HTR-8/SVneo (cell line): ENCODE data around the gene GNA14.
"Not testable (repeated sequence)": the region's sequence is repeated elsewhere in the genome, so short reads cannot be mapped to it uniquely, and the experiment has no call there.

Experiments used
- DNase-seq: peaks from one replicate; pipeline ENCODE4 v3.0.0; 2011; ENCODE audit warnings: low spot score, mixed read lengths; ENCODE audit not compliant: insufficient read length
- FAIRE-seq: peaks from 2 replicates; lab custom pipeline; 2011; peaks lifted over from hg19 to GRCh38; lab: Jason Lieb, UNC

GNA14 gene

DNA sequence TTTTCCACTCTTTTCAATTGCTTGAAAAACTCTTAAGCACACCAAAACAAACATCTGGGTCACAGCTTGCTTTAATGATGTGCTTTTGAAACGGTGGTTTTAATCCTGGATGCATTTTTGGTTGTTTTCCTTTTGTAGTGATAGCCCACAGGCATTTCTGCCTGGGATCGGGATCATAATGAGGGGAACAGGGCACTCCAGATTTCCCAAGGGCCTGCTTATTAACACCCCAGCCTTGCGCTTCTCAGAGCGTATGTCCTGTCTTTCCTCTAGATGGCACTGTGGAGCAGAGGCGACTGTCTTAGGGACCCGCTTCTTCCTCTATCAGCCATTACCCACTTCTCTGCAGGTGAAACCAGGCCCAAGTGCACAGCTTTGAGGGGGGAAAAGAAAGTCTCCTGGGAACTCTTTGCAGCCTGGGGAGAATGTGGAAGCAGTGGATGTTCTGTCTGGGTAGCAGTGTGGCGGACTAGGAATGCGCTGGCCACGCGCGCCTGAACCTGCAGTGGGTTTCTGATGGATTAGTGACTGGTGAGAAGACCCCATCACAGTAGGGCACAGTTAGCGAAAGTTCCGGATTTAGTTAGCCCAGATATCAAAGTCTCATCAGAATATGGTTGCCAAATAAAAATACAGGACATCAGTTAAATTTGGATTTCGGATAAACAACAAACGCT lies 190.1 kb downstream of the GNA14 start:
- DNase-seq: peak; percentile 60
- FAIRE-seq: no peak

DNA sequence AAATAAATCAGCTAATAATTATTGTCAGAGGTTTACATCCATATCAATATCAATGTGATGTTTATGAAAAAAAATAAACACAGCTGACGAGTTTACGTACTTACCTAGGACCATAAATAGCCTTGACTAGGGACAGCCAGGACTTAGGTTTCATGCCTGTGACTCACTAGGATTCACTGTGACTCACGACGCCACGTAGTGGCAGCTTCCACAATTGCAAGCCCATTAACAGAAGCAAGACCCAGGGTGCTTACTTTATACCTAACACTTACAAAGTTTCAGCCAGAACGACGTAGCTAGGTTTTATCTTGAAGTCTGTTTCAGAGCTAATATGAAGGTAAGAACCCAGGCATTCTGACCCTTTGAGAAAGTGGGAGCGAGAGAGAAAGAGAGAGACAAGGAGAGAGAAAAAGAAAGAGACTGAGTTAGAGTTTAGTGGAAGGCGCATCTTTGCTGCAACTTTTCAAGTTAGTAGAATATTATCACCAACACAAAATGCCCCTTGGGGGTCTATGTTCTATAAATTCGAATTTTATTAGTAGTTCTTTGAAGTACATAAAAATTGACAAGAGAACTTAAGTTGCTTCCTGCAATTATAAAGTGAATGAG lies 191.2 kb downstream of the GNA14 start:
- DNase-seq: peak; percentile 71

DNA sequence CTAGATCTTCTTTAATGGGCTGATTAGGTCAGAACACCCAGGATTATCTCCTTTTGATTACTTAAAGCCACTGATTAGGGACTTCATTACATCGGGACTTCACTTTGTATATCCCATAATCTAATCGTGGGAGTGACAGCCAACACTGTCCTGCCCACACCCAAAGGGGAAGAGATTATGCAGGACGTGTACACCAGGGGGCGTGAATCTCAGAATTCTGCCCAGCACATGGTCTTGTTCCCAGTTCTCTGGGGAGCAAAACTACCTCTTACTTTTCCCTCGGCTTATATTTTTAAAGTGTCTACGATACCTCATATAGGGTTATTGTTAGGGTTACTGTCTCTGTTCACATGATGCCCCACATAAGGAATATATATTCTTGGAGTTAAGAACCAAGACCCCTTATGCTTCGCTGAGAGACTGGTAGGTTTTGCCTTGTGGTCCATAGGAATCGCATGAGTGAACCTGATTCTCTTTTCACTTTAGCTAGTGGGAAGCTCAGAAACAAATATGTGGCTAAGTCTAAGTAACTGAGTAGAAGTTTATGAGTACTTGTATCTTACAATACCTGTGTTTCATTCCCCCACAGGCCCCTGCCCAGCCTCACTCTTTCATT lies 192.7 kb downstream of the GNA14 start:
- FAIRE-seq (no peak), DNase-seq (peak; percentile 17)

More for the DNA sequence above, 191.2 kb downstream of the GNA14 start:
- no peak for FAIRE-seq

DNA sequence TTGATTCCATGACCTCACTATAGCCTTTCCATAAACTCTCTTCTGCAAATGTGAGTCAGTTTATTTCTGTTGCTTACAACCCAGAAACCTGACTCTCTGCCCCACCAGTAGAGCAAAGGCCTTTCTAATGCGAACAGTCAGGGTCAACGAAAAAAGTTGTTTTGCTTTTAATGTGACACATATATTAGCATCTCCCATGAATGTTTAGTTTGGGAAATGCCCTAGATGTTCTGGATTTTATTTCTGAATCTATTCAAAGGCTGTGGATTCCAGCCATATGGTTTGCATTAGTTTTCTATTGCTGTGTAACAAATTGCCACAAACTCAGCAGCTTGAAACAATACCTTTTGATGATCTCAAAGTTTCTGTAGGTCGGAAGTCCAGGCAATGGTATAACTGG lies 193.5 kb downstream of the GNA14 start:
- DNase-seq (no peak), FAIRE-seq (no peak)

DNA sequence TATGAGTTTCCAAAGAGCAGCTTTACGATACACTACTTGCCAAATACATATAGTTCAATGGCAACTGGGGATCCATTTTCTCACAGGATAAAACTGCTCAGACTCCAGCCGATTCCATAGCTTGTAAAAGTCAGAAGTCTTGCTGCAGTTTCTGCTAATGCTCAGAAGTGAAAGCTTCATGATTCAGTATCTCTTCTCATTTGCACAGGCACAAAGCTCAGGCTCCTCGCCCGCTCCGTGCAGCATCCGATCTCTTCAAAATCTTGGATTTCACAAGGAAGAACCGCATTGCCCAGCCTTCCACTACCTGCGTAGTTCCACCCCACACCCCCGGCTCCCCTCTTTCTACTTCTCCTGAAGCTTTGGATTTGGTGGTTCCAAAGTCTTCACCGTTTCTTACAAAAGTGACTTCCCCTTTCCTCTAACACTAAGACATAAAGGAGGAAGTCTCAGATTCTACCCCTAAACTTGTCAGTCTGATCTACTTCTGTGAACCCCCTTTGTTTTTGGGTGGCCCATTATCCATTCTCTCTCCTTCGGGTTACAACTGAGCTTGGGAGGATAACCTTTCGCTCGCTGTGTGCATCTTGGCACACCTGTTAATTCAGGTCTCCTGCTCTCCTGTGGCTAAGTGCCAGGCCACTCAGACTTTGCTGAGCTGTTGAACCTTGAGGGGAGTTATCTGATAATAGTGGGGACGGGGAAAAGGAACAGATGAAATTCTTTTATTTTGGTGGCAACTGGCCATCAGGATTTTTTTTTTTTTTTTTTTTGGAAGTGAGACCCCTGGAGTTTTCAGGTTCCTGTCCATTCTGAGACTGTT lies 194.1 kb downstream of the GNA14 start:
- FAIRE-seq: no peak

DNA sequence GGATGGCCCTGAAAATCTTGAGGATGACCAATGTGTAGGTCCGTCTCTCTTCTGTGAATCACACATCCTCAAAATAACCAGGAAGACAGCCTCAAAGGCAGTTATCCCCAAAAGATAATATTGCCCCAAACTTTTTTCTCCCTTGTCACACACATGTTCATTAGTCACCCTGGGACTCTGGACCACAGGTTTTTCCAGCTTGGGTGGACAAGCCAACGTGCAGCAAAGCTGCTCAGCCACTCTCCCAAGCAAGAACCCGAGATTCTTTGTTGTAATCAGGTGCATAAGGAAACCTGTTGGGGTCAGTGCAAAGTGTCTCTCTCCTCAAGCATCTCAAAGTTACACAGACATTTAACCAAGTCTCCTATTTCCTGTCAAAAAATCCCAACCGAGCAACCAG lies 196.6 kb downstream of the GNA14 start:
- FAIRE-seq: no peak
- no peak for DNase-seq

More for the DNA sequence above, 194.1 kb downstream of the GNA14 start:
- no peak for DNase-seq

DNA sequence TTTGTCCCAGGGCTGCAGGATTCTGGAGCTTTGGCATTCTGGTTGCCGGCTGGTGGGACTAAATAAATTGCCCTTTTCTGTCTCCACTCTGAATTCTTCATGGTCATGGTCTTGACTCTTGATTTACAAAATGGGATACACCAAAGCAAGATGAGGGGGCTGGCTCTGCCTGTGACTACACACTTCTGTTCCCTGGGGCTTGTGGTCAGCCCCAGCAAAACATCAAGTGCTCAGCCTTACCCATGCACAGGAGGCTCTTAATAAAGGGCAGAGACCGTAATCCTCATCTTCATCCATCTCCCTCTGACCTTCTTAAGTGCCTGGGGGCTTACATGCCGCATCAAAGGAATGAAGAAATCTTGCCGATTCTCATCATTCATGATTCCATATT lies 198.0 kb downstream of the GNA14 start:
- no peak for DNase-seq
- FAIRE-seq: no peak

DNA sequence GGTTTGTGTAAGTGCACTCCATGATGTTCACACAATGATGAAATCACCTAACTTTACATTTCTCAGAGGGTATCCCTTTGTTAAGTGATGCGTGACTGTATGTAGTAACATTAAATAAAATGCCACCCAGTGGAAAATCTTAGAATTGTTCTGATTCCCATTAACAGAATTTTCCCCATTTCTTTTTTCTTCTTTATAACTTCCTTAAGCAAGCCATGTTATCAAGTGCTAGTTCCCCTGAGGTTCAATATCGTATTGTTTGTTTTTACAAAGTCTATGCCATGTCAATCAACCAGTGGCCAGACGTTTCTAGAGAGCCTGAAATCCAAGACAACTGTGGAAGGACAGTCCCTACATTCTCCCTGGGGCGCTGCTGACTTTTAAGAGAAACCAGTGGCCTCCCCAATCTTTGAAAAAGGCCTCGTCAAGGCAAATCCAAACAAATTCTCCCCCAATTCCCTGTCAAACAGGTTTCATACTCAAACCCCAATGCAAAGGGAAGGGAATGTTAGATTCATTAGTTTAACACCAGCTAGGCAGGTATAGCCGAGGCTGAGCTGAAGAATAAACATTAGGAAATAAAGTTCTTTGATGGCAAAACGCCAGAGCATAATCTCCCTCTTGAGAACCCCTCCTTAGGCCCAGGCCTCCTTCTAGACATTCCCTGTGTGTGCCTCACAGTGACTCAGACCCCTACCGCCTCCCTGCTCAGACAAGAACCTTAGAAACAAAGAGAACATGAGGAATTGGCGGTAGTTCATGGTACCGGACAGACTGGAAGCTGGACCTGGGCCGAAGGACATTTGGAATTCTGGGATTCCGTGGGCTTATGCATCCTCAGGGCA lies 198.7 kb downstream of the GNA14 start:
- DNase-seq (no peak), FAIRE-seq (no peak)

DNA sequence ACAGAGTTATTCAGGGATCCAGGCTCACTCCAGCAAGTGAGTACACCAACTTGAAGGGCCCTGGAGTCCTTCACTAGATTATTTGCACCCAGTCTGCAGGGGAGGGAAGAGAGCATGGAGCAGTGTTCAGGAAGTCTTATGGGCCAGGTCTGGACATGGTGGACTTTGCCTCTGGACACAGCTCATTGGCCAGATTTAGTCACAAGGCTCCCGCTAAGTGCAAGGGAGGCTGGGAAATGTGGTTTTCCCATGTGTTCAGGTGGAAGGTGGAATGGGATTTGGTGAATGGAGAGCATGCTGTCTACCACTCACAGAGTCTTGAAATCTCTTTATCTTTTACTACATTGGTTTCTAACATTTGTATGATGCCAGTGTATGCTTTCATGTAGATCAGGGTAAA lies 200.5 kb downstream of the GNA14 start:
- FAIRE-seq (no peak), DNase-seq (no peak)

DNA sequence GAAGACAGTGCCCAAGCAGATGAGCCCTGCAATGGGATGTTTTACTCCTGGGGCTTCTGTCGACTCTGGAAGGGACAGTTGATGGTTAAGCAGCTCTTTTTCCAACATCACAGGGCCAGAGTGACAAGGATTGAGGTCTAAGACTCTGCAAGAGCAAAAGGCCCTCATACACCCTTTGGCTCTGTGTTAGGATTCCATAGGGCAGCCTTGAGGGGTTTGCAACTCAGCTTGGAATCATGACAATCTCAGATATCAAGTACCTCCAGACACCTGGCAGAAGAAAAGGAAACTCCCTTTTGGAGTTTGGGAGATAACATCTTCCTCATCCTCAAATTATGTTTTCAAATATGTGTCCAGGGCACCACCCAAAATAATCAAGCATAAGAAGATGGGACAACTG lies 205.7 kb downstream of the GNA14 start:
- FAIRE-seq (no peak), DNase-seq (no peak)

DNA sequence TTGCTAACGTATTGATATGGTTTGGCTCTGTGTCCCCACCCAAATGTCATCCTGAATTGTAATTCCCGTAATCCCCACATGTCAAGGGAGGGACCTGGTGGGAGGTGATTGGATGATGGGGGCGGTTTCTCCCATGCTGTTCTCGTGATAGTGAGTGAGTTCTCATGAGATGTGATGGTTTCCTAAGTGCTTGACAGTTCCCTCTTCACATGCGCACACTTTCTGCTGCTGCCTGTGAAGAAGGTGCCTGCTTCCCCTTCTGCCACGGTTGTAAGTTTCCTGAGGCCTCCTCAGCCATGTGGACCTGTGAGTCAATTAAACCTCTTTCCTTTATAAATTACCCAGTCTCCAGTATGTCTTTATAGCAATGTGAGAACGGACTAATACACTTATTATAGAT lies 207.0 kb downstream of the GNA14 start:
- FAIRE-seq, DNase-seq: not testable (repeated sequence)

DNA sequence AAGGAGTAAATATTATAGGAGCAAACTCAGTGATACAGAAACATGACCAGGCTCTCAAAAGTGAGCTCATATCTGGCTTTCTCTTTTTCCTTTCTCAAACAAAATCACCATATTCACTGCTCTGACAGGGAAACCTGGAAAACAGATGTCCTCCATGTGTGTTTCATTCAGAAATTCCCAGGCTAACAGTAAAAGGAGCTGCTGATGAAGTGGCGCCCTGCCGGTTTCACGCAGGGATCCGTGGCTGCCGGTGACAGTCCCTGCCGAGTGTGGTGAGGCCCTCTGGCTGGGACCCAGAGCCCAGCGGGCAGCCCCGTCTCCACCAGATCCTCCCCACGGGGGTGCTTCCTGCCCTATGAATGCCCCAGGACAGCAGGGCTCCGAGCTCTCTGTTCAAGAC lies 208.1 kb downstream of the GNA14 start:
- FAIRE-seq: no peak

DNA sequence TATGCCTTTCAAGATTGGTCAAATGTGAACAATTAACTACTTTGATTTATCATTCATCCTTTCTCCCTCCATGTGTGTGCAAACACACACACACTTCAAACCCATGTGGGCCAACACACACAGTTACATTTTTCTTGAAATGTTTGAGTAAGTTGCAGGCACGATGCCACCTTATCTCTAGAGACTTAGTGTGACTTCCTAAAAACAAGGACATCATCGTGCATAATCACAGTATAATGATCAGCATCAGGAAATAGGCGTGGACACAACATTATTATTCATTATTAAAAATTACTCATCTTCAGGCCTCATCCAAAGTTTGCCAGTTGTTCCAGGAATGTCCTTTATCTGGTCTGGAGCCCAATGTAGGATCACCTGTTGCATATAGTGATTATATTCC lies 209.5 kb downstream of the GNA14 start:
- FAIRE-seq: no peak
- DNase-seq: no peak

More for the DNA sequence above, 208.1 kb downstream of the GNA14 start:
- no peak for DNase-seq

DNA sequence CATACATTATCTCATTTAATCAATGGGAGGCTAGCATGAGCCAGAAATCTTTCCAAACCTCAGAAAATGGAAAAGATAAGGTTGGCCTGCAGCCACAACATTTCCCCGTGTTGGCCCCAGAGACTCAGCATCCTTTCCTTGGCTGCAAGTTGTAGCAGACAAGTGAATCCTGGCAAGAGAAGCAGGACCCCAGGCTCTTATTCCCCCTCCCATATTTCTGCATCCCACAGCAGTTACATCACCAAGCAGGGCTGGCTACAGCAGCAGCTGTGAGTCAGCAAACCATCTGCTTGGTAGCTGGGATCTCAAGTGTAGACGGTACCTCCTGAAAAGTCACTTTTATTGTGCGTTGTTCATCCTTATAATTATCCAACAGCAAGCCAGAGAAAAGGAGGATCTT lies 212.4 kb downstream of the GNA14 start:
- DNase-seq (no peak), FAIRE-seq (no peak)

DNA sequence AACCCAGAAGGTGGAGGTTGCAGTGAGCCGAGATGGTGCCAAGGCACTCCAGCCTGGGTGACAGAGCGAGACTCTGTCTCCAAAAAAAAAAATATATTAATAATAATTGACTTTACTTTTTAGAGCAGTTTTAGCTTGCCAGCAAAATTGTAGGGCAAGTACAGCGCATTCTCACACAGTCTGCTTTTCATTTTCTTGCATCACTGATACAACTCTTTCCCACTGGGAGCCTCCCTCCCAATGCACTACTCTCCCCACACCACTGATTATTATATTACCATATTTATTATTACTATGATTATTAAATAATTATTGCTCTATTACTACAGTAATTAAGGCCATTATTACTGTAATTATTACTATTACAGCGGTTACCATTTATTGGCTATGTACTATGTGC lies 212.8 kb downstream of the GNA14 start:
- no peak for FAIRE-seq
- DNase-seq: no peak

DNA sequence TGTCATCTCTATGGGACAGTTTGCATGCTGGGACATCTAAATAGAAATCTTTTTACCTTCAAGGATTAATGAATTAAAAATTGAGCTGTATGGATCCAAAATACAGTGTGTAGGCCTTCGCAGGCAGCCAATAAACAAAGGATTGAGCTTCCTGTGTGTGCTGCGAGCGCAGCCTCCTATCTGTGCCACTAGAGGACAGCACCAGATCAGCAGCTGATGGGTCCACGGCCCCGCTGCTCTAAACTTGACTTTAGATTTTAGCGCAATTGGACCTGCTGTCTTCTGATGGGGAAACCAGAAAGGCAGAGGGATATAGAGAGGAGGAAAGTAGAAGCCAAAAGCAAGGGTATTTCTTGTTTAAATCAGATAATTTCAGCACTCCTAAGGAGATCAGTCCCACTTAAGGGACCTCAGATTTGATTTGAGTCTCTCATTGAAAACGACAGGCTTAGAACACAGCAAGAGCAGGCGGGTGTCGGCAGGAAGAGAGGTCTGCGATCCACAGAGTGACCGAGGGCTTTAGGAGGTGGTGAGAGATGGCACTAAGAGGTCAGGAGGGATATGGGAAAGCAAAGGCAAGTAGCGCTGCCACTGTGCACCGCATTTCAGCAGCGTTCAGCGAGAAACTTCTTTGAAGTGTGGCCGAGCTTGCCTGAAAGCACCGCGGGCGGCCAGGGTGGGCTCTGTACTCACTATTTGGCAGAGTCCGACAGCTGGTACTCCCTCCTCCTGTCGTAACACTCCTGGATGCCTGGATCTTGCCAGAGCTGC lies 214.3 kb downstream of the GNA14 start:
- DNase-seq (peak; percentile 67), FAIRE-seq (no peak)

DNA sequence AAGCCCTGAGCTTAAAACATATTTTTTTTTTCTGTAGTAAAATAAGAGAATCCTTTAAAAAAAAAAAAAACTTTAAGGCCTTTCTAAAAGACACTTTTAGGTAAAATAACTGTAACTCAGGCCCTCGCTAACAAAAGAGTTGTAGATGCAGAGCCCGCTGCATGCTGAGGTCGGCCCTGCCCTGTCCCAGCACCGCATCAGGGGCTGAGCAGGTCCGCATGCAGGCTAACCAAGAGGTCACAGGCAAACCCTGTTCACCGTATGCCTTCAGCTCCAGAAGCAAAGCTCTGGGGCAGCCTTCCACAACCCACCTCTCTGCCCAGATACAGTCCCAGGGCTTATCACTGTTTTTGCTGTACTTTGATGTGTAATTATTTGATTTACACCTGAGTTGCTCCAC lies 216.1 kb downstream of the GNA14 start:
- DNase-seq: no peak

DNA sequence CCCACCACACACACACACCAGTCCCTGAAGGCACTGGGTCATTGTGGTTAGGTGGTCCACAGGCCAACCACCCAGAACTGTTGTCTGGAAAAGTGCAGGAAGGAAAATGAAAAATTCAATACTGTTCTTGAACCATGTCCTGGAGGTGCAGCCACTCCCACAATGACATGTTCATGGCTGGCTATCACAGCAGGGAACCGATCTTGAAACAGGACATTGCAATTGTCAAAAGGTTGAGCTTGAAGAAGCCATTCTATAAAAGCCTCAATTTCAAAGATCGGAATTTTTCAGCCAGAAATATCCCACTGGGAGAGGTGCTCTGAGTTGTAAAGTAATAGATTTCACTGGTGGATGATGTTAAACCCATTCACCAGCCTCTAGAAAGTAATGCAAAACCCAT lies 218.2 kb downstream of the GNA14 start:
- DNase-seq (no peak), FAIRE-seq (no peak)

More for the DNA sequence above, 216.1 kb downstream of the GNA14 start:
- no peak for FAIRE-seq

DNA sequence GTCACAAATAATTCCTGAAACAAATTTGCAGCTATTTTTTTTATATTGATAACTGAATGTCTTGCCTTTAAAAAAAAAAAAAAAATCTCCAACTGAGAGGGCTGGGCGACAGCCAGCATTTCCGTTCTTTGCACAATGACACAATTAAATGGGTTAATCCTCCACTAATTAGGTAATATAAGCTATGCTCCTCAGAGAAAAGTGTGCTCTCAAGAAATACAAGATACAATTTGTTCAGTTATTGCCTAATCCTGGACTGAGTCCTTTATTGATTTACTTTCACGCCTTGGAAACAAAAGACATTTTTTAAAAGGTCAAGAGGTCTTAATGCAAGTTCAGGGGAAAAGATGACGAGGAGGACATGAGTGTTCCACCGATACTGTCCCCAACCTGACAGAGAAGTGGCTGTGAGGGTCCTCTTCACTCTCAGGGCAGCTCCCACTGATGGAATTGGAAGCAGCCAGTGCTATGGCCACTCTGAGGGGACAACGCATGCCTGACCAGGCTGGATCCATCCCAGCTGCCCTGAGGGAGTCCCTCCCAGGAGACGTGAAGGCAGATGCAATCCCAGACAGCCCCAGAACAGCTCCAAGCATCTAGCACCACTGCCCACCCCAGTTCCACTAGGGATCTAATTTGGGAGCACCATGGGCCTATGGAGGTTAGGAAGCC lies 220.7 kb downstream of the GNA14 start:
- no peak for FAIRE-seq
- no peak for DNase-seq
